Measurements from ENCODE around the gene KAT8. TPM values are rescaled to one million over a fixed set of nuclear protein-coding genes. Genes with fewer than 3 reads are reported as not detected.
"Not testable (repeated sequence)": the region's sequence is repeated elsewhere in the genome, so short reads cannot be mapped to it uniquely, and the experiment has no call there.

Gene KAT8
- total RNA-seq, 1 donor from 2014 or later = 60.3 TPM

GRCh38 chr16:31100876-31101641 is 16.4 kb upstream of the KAT8 start:
- intact Hi-C loops (cut with DNase I); DNase-seq; ATAC-seq (ENCODE audit: poor library complexity): not testable (repeated sequence)

GRCh38 chr16:31105677-31106213 is 11.7 kb upstream of the KAT8 start:
- intact Hi-C loops (cut with DNase I) = no loop called here
- DNase-seq = peak; percentile 94
- peak; percentile 93 for ATAC-seq (ENCODE audit: poor library complexity)

- no peak for ATAC-seq (ENCODE audit: poor library complexity)
- intact Hi-C loops (cut with DNase I) = no loop called here
- no peak for DNase-seq
Observed at GRCh38 chr16:31106509-31107464, 10.7 kb upstream of the KAT8 start.

GRCh38 chr16:31107465-31107867 is 10.0 kb upstream of the KAT8 start:
- no peak for ATAC-seq (ENCODE audit: poor library complexity)
- DNase-seq = no peak
- intact Hi-C loops (cut with DNase I) = no loop called here

- intact Hi-C loops (cut with DNase I) = no loop called here
- DNase-seq (peak; percentile 90), ATAC-seq (ENCODE audit: poor library complexity) (peak; percentile 83)
Observed at GRCh38 chr16:31108035-31108793, 9.2 kb upstream of the KAT8 start, which contains the start of gene BCKDK. Gene BCKDK, plus strand, starts transcription at chr16:31108386. Its CDS starts 838 bp downstream, at chr16:31109224.

- ATAC-seq (ENCODE audit: poor library complexity) (no peak), DNase-seq (peak; percentile 45)
Observed at GRCh38 chr16:31108794-31109558, 8.5 kb upstream of the KAT8 start.

GRCh38 chr16:31109622-31110021 is 7.8 kb upstream of the KAT8 start:
- intact Hi-C loops (cut with DNase I) = no loop called here
- DNase-seq (no peak), ATAC-seq (ENCODE audit: poor library complexity) (no peak)

More at GRCh38 chr16:31108794-31109558, 8.5 kb upstream of the KAT8 start:
- intact Hi-C loops (cut with DNase I) = no loop called here

DNA sequence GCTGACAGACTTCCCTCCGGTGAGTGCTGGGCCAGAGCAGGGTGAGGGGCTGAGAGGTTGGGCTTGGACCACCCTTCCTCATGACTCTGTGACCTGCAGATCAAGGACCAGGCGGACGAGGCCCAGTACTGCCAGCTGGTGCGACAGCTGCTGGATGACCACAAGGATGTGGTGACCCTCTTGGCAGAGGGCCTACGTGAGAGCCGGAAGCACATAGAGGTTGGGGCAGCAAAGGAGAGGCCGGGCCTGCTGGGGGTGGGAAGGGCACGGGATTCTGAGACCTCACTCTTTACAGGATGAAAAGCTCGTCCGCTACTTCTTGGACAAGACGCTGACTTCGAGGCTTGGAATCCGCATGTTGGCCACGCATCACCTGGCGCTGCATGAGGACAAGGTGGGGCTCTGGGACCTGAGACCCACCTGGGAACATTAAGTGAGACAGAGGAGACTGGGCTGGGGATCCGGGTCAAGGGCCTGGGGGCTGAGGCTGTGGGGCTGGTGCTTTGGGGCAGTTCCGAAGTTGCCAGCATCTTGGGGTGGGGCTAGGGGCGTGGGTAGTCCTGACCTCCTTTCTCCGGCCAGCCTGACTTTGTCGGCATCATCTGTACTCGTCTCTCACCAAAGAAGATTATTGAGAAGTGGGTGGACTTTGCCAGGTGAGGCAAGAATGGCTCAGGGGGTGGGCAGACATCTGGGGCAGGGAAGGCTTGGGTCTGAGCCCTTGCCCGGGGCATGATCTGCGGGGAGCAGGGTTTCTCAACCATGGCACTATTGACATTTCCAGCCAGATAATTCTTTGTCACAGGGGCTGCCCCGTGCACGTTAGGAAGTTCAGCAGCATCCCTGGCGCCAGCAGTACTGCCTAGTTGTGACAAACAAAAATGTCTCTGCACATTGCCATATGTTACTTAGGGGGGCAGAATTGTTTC is 7.1 kb upstream of the KAT8 start:
- no peak for DNase-seq
- no peak for ATAC-seq (ENCODE audit: poor library complexity)
- intact Hi-C loops (cut with DNase I) = no loop called here

- ATAC-seq (ENCODE audit: poor library complexity) = no peak
- DNase-seq = no peak
- intact Hi-C loops (cut with DNase I) = no loop called here
Observed at GRCh38 chr16:31111881-31112466, 5.5 kb upstream of the KAT8 start.

DNA sequence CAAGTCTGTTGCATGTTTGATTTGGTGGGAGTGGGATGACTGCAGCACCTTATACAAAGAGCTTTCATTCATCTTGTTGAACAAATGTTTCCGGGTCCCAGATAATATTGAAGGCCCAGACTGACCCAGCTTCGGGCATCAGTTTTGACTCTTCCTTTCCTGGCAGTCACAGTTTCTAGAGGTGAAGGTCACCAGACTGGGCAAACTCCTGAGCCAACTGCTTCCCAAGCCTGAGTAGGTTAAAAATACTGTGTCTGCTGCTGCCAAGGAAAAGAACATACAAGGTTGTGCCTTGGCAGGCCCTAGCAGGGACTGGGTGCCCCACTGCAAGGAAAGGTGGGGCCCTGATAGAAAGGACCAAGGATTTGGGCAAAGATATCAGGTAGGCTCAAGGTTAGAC is 4.8 kb upstream of the KAT8 start:
- ATAC-seq (ENCODE audit: poor library complexity) (peak; percentile 23), DNase-seq (no peak)
- intact Hi-C loops (cut with DNase I) = no loop called here

GRCh38 chr16:31113121-31114120 is 4.0 kb upstream of the KAT8 start:
- no peak for ATAC-seq (ENCODE audit: poor library complexity)

GRCh38 chr16:31114468-31114867 is 3.0 kb upstream of the KAT8 start:
- DNase-seq = no peak
- intact Hi-C loops (cut with DNase I) = no loop called here
- no peak for ATAC-seq (ENCODE audit: poor library complexity)

More at GRCh38 chr16:31113121-31114120, 4.0 kb upstream of the KAT8 start:
- intact Hi-C loops (cut with DNase I) = no loop called here
- no peak for DNase-seq

DNA sequence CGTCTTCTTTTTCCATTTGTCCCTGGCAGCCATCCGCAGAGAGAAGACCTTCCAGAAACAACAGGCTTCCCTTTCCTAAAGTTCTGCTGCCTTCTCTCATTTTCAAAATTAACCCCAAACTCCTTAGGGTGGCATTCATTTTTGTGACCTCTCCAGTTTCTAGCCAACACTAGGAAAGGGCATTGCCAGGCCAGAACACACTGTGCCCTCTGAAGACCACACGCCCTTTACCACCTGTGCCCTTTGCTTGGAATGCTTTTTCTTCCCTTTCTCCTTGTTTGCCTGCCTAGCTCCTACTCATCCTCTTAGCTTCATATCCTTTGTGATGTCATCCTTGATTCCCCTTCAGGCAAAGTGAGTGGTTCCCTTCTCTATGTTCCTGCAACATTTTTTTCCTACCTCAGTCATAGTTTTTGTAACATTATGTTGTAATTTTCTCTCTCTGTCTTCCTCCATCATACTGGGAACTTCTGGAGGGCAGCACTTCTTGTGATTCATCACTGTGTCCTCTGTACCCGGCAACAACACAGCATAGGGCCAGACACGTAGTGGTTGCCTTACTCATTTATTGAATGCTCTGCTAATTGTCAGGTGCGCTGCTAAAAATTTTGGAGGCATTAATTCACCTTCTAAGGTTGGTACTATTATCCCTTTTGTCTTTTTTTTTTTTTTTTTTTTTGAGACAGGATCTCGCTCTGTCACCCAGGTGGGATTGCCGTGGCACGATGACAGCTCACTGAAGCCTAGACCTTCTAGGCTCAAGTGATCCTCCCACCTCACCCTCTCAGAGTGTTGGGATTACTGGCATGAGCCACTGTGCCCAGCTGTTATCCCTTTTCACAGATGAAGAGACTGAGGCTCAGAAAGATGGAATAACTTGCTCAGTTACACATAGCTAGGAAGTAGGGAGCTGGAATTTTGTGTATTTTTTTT is 1.0 kb downstream of the KAT8 start:
- no peak for DNase-seq
- peak; percentile 5 for ATAC-seq (ENCODE audit: poor library complexity)
- intact Hi-C loops (cut with DNase I) = no loop called here

GRCh38 chr16:31120129-31120528 is 2.7 kb downstream of the KAT8 start:
- ATAC-seq (ENCODE audit: poor library complexity) (no peak), DNase-seq (no peak)
- intact Hi-C loops (cut with DNase I) = no loop called here

Measured in Right ventricle myocardium superior (tissue), 1 donor.